SK-N-SH treated with all-trans-retinoic acid at 6 μM for 48 hours (cell line): ENCODE data around the gene TBCD.
A peak's percentile ranks its signal among the peaks of the same experiment; 100 is the strongest.

Source experiments
- ATAC-seq: fragments of 200-7000 bp; cut with Tn5 transposase; 3 replicates; pipeline ENCODE4 v1.9.1; 2020; ENCODE audit warnings: mild to moderate bottlenecking, moderate library complexity
- ARNTL ChIP-seq: fragments of 450-650 bp; formaldehyde crosslinking; IDR thresholded peaks from 2 replicates; pipeline ENCODE4 v1.5.0; 2020; ENCODE audit warnings: low read depth, mild to moderate bottlenecking, moderate library complexity, borderline replicate concordance
- BACH2 ChIP-seq: fragments of 250-450 bp; sonication (Bioruptor Pico); IDR thresholded peaks from 2 replicates; pipeline ENCODE4 v1.9.0; 2021; ENCODE audit warnings: mild to moderate bottlenecking, borderline replicate concordance
- CREB5 ChIP-seq: fragments of 250-450 bp; sonication (Bioruptor Pico); IDR thresholded peaks from 2 replicates; pipeline ENCODE4 v1.5.1; 2020; ENCODE audit warnings: low read depth, mild to moderate bottlenecking, moderate library complexity
- CSDC2 ChIP-seq: fragments of 250-450 bp; sonication (Bioruptor Pico); IDR thresholded peaks from 2 replicates; pipeline ENCODE4 v1.5.0; 2020; ENCODE audit warnings: mild to moderate bottlenecking, moderate library complexity
- ESRRG ChIP-seq: fragments of 250-450 bp; sonication (Bioruptor Pico); IDR thresholded peaks from 2 replicates; pipeline ENCODE4 v1.6.1; 2021; ENCODE audit warnings: mild to moderate bottlenecking
- GLIS3 ChIP-seq: fragments of 250-450 bp; sonication (Bioruptor Pico); IDR thresholded peaks from 2 replicates; pipeline ENCODE4 v1.5.0; 2020; ENCODE audit warnings: mild to moderate bottlenecking, moderate library complexity
- OSR1 ChIP-seq: fragments of 250-450 bp; sonication (Bioruptor Pico); IDR thresholded peaks from 2 replicates; pipeline ENCODE4 v1.8.0; 2022; ENCODE audit warnings: moderate library complexity, mild to moderate bottlenecking, inconsistent platforms
- PATZ1 ChIP-seq: fragments of 250-450 bp; sonication (Bioruptor Pico); IDR thresholded peaks from 2 replicates; pipeline ENCODE4 v1.8.0; 2020; ENCODE audit warnings: mild to moderate bottlenecking, moderate library complexity, borderline replicate concordance
- PPARA ChIP-seq: fragments of 250-450 bp; sonication (Bioruptor Pico); IDR thresholded peaks from 2 replicates; pipeline ENCODE4 v1.5.0; 2020; ENCODE audit warnings: mild to moderate bottlenecking, borderline replicate concordance
- RARB ChIP-seq: fragments of 250-450 bp; sonication (Bioruptor Pico); IDR thresholded peaks from 2 replicates; pipeline ENCODE4 v1.8.0; 2021; ENCODE audit warnings: mild to moderate bottlenecking, moderate library complexity
- SNAI2 ChIP-seq: fragments of 250-450 bp; sonication (Bioruptor Pico); IDR thresholded peaks from 2 replicates; pipeline ENCODE4 v1.5.0; 2020; ENCODE audit warnings: mild to moderate bottlenecking, moderate library complexity
- TCF4 ChIP-seq: fragments of 250-450 bp; sonication (Bioruptor Pico); IDR thresholded peaks from 2 replicates; pipeline ENCODE4 v1.8.0; 2021; ENCODE audit warnings: mild to moderate bottlenecking, moderate library complexity, borderline replicate concordance
- TOX ChIP-seq: fragments of 250-450 bp; sonication (Bioruptor Pico); IDR thresholded peaks from 2 replicates; pipeline ENCODE4 v1.8.0; 2021; ENCODE audit warnings: mild to moderate bottlenecking, moderate library complexity, borderline replicate concordance
- ZC3H10 ChIP-seq: fragments of 250-450 bp; sonication (Bioruptor Pico); IDR thresholded peaks from 2 replicates; pipeline ENCODE4 v1.5.1; 2021; ENCODE audit warnings: mild to moderate bottlenecking, moderate library complexity
- ZFP3 ChIP-seq: fragments of 250-450 bp; sonication (Bioruptor Pico); IDR thresholded peaks from 2 replicates; pipeline ENCODE4 v1.5.0; 2020; ENCODE audit warnings: mild to moderate bottlenecking, moderate library complexity
- ZFP30 ChIP-seq: fragments of 450-650 bp; formaldehyde crosslinking; IDR thresholded peaks from 2 replicates; pipeline ENCODE4 v1.5.0; 2022; ENCODE audit warnings: mild to moderate bottlenecking, moderate library complexity
- ZNF565 ChIP-seq: fragments of 450-650 bp; formaldehyde crosslinking; conservative IDR thresholded peaks from 2 replicates; pipeline ENCODE4 v1.5.0; 2020; ENCODE audit warnings: low read depth, mild to moderate bottlenecking, moderate library complexity
- ZNF70 ChIP-seq: fragments of 450-650 bp; formaldehyde crosslinking; IDR thresholded peaks from 2 replicates; pipeline ENCODE4 v1.5.0; 2020; ENCODE audit warnings: mild to moderate bottlenecking, moderate library complexity
- TF ChIP-seq, protein P1 (sequence below): fragments of 250-450 bp; sonication (Bioruptor Pico); IDR thresholded peaks from 2 replicates; pipeline ENCODE4 v1.5.0; 2020; ENCODE audit warnings: mild to moderate bottlenecking, moderate library complexity
- TF ChIP-seq, protein P2 (sequence below): fragments of 250-450 bp; sonication (Bioruptor Pico); IDR thresholded peaks from 2 replicates; pipeline ENCODE4 v1.5.1; 2021; ENCODE audit warnings: mild to moderate bottlenecking, moderate library complexity

Gene TBCD

DNA sequence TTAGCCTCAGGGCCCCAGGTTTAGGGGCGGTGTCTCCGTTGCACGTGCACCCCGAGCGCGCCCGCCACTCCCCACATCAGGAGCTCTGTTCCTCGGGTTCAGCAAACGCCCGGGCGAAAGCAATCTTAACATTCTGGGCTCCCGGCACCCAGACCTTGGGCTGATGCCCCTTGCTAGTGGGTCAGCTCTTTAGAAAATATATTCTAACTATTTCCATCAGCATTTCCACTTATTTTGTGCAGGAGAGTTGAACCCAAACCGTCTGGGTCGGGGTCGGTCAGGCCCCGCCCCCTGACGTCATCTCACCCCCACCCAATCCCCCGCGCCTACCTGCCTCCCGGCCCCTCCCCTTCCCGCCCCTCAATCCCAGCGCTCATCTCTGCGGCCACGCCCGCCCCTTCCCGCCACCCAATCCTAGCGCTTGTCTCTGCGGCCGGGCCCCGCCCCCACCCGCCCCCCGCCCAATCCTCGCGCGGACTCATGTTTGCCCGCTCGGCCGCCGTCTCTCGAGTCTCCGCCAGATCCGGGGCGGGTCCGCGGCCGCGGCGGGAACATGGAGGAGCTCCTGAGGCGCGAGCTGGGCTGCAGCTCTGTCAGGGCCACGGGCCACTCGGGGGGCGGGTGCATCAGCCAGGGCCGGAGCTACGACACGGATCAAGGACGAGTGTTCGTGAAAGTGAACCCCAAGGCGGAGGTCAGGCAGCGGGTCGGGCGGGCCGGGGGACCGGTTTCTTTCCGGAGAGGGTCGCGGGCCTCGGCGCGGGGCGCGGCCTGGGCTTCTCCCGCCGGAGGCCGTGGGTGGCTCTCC, 35.5 kb upstream of the TBCD start, which contains the start of gene FN3KRP:
Gene FN3KRP (plus strand): TSS at position 504 of the 808 bp plus-strand sequence. CDS start 50 bp downstream, at position 554.
- peak; percentile 93 for ATAC-seq
- no peak for TF ChIP-seq GLIS3
- no peak for TF ChIP-seq ZC3H10
- TF ChIP-seq, protein P1, sequence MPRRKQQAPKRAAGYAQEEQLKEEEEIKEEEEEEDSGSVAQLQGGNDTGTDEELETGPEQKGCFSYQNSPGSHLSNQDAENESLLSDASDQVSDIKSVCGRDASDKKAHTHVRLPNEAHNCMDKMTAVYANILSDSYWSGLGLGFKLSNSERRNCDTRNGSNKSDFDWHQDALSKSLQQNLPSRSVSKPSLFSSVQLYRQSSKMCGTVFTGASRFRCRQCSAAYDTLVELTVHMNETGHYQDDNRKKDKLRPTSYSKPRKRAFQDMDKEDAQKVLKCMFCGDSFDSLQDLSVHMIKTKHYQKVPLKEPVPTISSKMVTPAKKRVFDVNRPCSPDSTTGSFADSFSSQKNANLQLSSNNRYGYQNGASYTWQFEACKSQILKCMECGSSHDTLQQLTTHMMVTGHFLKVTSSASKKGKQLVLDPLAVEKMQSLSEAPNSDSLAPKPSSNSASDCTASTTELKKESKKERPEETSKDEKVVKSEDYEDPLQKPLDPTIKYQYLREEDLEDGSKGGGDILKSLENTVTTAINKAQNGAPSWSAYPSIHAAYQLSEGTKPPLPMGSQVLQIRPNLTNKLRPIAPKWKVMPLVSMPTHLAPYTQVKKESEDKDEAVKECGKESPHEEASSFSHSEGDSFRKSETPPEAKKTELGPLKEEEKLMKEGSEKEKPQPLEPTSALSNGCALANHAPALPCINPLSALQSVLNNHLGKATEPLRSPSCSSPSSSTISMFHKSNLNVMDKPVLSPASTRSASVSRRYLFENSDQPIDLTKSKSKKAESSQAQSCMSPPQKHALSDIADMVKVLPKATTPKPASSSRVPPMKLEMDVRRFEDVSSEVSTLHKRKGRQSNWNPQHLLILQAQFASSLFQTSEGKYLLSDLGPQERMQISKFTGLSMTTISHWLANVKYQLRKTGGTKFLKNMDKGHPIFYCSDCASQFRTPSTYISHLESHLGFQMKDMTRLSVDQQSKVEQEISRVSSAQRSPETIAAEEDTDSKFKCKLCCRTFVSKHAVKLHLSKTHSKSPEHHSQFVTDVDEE (CRISPR knock-in tag), result no peak
- TF ChIP-seq OSR1 (CRISPR knock-in tag), result no peak
- no peak for TF ChIP-seq ZFP3 (CRISPR knock-in tag)
- TF ChIP-seq BACH2 (CRISPR knock-in tag), result no peak
- TF ChIP-seq ARNTL (CRISPR knock-in tag), result no peak
- TF ChIP-seq, all 23 proteins: peak for 0

GRCh38 chr17:82718986-82719685, 32.7 kb upstream of the TBCD start:
- ATAC-seq, result no peak
- TF ChIP-seq ZC3H10 (no peak), ZNF565 (no peak), TOX (no peak), OSR1 (CRISPR knock-in tag) (no peak), CREB5 (CRISPR knock-in tag) (no peak), SNAI2 (CRISPR knock-in tag) (no peak), ZFP30 (CRISPR knock-in tag) (no peak), ZNF70 (no peak), RARB (CRISPR knock-in tag) (no peak), CSDC2 (no peak), PATZ1 (CRISPR knock-in tag) (no peak), TCF4 (no peak), ARNTL (CRISPR knock-in tag) (no peak), ESRRG (CRISPR knock-in tag) (no peak), PPARA (CRISPR knock-in tag) (no peak)
- TF ChIP-seq, protein P2, sequence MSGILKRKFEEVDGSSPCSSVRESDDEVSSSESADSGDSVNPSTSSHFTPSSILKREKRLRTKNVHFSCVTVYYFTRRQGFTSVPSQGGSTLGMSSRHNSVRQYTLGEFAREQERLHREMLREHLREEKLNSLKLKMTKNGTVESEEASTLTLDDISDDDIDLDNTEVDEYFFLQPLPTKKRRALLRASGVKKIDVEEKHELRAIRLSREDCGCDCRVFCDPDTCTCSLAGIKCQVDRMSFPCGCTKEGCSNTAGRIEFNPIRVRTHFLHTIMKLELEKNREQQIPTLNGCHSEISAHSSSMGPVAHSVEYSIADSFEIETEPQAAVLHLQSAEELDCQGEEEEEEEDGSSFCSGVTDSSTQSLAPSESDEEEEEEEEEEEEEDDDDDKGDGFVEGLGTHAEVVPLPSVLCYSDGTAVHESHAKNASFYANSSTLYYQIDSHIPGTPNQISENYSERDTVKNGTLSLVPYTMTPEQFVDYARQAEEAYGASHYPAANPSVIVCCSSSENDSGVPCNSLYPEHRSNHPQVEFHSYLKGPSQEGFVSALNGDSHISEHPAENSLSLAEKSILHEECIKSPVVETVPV, result no peak
- TF ChIP-seq, protein P1 (CRISPR knock-in tag), result no peak
